ENCODE measurements around the gene SHBG.

The SHBG gene

GRCh38 chr17:7629939-7630571, at the start of gene SHBG:
SHBG (plus strand) TSS chr17:7630135; CDS start chr17:7630173, 38 bp downstream.
- H3K9me3 ChIP-seq (ENCODE audit: control insufficient read depth, low read length) = no peaks in the 10 kb centered on the region
- peaks cover 24% of the 10 kb centered on the region for H3K4me1 ChIP-seq (ENCODE audit: control insufficient read depth, insufficient read depth, low read length)
- peaks cover 4% of the 10 kb centered on the region for H3K27me3 ChIP-seq (ENCODE audit: control insufficient read depth, insufficient read depth, low read length)
- no peak within 1 kb of the TSS for H3K4me3 ChIP-seq (ENCODE audit: low read length)
- no peak within 1 kb of the TSS for H3K9ac ChIP-seq (ENCODE audit: low read length)
- H3K36me3 ChIP-seq (ENCODE audit: control insufficient read depth, insufficient read depth, low read length) = no peaks in the 10 kb centered on the region

- H3K27me3 ChIP-seq (ENCODE audit: control insufficient read depth, insufficient read depth, low read length) = no peaks in the 10 kb centered on the region
- H3K9ac ChIP-seq (ENCODE audit: low read length) = peak overlapping the region; percentile 87
- peak overlapping the region; percentile 49 for H3K4me3 ChIP-seq (ENCODE audit: low read length)
- H3K4me1 ChIP-seq (ENCODE audit: control insufficient read depth, insufficient read depth, low read length) = peaks cover 63% of the 10 kb centered on the region
- no peaks in the 10 kb centered on the region for H3K9me3 ChIP-seq (ENCODE audit: control insufficient read depth, low read length)
- peaks cover 28% of the 10 kb centered on the region for H3K36me3 ChIP-seq (ENCODE audit: control insufficient read depth, insufficient read depth, low read length)
Measured at GRCh38 chr17:7580604-7581575, 49.0 kb upstream of the SHBG start.

- H3K27me3 ChIP-seq (ENCODE audit: control insufficient read depth, insufficient read depth, low read length) = no peaks in the 10 kb centered on the region
- H3K36me3 ChIP-seq (ENCODE audit: control insufficient read depth, insufficient read depth, low read length) = peaks cover 13% of the 10 kb centered on the region
- peak overlapping the region; percentile 94 for H3K9ac ChIP-seq (ENCODE audit: low read length)
- H3K4me3 ChIP-seq (ENCODE audit: low read length) = peak overlapping the region; percentile 90
- peaks cover 59% of the 10 kb centered on the region for H3K4me1 ChIP-seq (ENCODE audit: control insufficient read depth, insufficient read depth, low read length)
- no peaks in the 10 kb centered on the region for H3K9me3 ChIP-seq (ENCODE audit: control insufficient read depth, low read length)
Measured at GRCh38 chr17:7582396-7583252, 47.3 kb upstream of the SHBG start.

DNA sequence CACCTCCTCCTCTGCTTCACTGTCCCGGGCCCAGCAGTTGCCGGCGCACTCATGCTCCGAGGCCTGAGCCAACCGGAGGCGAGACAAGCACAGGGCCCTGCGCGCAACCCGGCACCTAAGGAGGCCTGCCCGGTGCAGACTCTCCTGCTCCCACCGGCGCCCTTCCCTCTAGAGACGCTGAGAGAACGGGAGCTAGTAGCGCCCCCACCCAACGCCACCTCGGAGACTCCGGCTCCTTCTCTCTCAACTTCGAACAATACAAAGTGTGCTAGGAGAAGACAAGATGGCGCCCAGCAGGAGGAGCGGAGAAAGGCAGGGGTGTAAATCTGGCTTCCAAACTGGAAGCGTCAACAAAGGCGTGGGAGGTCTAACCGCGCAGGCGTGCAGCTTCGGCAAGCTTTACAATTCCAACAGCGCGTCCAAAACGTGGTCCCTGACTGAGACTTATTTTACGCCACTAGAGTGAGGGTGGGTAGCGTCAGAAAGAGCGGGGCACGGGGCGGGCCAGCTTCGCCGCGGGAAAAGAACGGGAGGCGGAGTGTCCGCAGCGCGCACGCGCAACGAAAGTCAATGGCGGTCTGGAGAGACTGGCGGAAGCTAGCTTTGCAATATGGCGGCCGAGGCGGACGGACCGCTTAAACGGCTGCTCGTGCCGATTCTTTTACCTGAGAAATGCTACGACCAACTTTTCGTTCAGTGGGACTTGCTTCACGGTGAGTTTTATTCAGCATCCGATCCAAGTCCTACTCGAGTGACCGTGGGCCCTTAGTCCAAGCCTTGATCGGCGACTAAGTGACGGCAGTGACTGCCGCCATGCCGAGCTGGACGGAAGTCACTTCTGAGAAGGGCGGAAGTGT, 46.5 kb upstream of the SHBG start, which contains the start of gene MPDU1:
Gene MPDU1, plus strand, starts transcription at position 600 of the 857 bp plus-strand sequence. Its CDS starts 11 bp downstream, at position 611.
- Histone ChIP-seq H3K9ac (ENCODE audit: low read length) (peak within 1 kb of the TSS; percentile 94), H3K9me3 (ENCODE audit: control insufficient read depth, low read length) (no peaks in the 10 kb centered on the region), H3K4me1 (ENCODE audit: control insufficient read depth, insufficient read depth, low read length) (peaks cover 56% of the 10 kb centered on the region), H3K4me3 (ENCODE audit: low read length) (peak within 1 kb of the TSS; percentile 90), H3K27me3 (ENCODE audit: control insufficient read depth, insufficient read depth, low read length) (no peaks in the 10 kb centered on the region), H3K36me3 (ENCODE audit: control insufficient read depth, insufficient read depth, low read length) (peaks cover 6% of the 10 kb centered on the region)

DNA sequence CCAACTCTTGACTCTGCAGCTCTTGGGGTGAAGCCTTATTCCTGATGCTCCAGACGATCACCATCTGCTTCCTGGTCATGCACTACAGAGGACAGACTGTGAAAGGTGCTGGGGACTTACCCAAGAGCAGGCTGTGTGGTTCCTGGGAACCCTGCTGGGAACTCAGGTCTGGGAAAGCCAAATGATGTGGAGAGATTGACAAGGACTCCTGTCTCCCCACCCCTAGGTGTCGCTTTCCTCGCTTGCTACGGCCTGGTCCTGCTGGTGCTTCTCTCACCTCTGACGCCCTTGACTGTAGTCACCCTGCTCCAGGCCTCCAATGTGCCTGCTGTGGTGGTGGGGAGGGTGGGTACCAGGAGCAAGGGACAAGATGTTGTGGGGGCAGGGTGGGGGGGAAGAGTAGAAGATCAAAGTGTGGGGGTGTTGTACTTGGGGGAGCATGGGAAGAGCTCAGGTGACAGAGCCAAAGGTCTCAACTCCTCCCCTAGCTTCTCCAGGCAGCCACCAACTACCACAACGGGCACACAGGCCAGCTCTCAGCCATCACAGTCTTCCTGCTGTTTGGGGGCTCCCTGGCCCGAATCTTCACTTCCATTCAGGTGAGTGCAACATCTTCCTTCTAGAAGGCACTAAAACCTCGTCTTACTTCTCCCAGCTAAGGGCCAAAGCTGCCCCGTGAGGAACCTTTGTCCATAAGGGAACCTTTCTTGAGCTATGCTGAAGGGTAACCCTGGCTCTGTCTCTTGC, 43.1 kb upstream of the SHBG start:
- H3K4me3 ChIP-seq (ENCODE audit: low read length) = no peak overlapping the region
- H3K9ac ChIP-seq (ENCODE audit: low read length) = no peak overlapping the region
- no peaks in the 10 kb centered on the region for H3K36me3 ChIP-seq (ENCODE audit: control insufficient read depth, insufficient read depth, low read length)
- no peaks in the 10 kb centered on the region for H3K27me3 ChIP-seq (ENCODE audit: control insufficient read depth, insufficient read depth, low read length)
- no peaks in the 10 kb centered on the region for H3K9me3 ChIP-seq (ENCODE audit: control insufficient read depth, low read length)
- peaks cover 47% of the 10 kb centered on the region for H3K4me1 ChIP-seq (ENCODE audit: control insufficient read depth, insufficient read depth, low read length)

GRCh38 chr17:7587420-7588151, 42.3 kb upstream of the SHBG start:
- Histone ChIP-seq H3K9ac (ENCODE audit: low read length) (no peak overlapping the region), H3K4me1 (ENCODE audit: control insufficient read depth, insufficient read depth, low read length) (peaks cover 40% of the 10 kb centered on the region), H3K9me3 (ENCODE audit: control insufficient read depth, low read length) (no peaks in the 10 kb centered on the region), H3K36me3 (ENCODE audit: control insufficient read depth, insufficient read depth, low read length) (peaks cover 1% of the 10 kb centered on the region), H3K4me3 (ENCODE audit: low read length) (no peak overlapping the region), H3K27me3 (ENCODE audit: control insufficient read depth, insufficient read depth, low read length) (no peaks in the 10 kb centered on the region)

DNA sequence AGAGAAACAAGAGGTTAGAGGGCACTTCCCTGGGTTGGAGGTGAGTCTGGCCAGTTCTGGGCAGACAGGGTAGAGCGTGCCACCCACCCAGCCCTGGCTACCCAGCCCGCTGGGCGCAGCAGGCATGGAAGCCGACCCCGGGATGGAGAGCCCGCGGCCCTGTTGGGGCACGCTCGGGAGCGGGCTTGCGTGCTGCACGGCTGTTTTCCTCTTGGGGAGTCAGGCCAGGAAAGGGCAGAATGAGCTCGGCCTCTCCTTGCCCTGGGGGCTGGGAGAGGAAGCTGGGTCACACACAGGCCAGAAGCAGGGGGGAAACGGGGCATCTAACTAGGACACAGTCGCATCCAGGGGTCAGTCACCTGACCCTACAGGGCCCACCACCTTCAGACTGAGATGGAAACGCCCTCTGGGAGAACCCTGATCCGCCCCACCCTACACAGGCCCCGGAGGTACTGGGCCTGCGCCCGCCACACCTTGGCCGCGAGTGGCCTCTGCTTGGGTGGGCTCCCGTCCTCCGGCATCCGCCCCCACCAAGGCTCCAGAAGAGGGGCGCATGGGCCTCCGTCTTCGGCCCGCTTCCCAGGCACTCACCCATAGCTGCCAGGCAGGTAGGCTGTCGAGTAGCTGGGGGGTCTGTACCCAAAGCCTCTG, 41.3 kb upstream of the SHBG start:
- H3K27me3 ChIP-seq (ENCODE audit: control insufficient read depth, insufficient read depth, low read length) = no peaks in the 10 kb centered on the region
- H3K4me3 ChIP-seq (ENCODE audit: low read length) = no peak overlapping the region
- H3K9me3 ChIP-seq (ENCODE audit: control insufficient read depth, low read length) = no peaks in the 10 kb centered on the region
- H3K36me3 ChIP-seq (ENCODE audit: control insufficient read depth, insufficient read depth, low read length) = peaks cover 12% of the 10 kb centered on the region
- peak overlapping the region; percentile 50 for H3K9ac ChIP-seq (ENCODE audit: low read length)
- peaks cover 30% of the 10 kb centered on the region for H3K4me1 ChIP-seq (ENCODE audit: control insufficient read depth, insufficient read depth, low read length)

DNA sequence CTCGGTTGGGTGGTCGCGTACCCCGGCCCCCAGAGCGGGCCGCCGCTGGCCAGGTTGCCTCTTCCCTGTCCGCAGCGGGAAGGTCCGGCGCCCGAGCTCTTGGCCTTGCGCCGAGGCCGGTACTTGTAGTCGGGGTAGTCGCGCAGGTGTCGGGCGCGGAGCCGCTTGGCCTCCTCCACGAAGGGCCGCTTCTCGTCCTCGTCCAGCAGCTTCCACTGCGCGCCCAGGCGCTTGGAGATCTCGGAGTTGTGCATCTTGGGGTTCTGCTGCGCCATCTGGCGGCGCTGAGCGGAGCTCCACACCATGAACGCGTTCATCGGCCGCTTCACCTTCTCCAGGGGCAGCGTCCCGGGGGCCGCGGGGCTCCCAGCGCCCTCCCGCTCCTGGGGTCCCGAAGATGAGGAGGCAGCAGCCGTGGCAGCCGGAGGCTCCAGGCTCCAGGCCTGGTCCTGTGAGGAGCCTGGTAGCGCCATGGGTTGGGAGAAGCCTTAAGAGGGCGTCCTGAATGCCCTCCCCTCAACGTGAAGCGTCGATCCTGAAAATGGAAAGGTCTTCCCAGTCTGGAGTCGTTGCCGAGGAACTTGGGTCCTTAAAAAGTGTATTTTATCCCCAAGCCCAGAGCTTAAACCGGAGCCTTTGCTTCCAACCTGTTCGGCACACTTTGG, 40.6 kb upstream of the SHBG start:
- Histone ChIP-seq H3K9ac (ENCODE audit: low read length) (peak overlapping the region; percentile 50), H3K27me3 (ENCODE audit: control insufficient read depth, insufficient read depth, low read length) (no peaks in the 10 kb centered on the region), H3K4me3 (ENCODE audit: low read length) (no peak overlapping the region), H3K4me1 (ENCODE audit: control insufficient read depth, insufficient read depth, low read length) (peaks cover 28% of the 10 kb centered on the region), H3K36me3 (ENCODE audit: control insufficient read depth, insufficient read depth, low read length) (peaks cover 15% of the 10 kb centered on the region), H3K9me3 (ENCODE audit: control insufficient read depth, low read length) (no peaks in the 10 kb centered on the region)

DNA sequence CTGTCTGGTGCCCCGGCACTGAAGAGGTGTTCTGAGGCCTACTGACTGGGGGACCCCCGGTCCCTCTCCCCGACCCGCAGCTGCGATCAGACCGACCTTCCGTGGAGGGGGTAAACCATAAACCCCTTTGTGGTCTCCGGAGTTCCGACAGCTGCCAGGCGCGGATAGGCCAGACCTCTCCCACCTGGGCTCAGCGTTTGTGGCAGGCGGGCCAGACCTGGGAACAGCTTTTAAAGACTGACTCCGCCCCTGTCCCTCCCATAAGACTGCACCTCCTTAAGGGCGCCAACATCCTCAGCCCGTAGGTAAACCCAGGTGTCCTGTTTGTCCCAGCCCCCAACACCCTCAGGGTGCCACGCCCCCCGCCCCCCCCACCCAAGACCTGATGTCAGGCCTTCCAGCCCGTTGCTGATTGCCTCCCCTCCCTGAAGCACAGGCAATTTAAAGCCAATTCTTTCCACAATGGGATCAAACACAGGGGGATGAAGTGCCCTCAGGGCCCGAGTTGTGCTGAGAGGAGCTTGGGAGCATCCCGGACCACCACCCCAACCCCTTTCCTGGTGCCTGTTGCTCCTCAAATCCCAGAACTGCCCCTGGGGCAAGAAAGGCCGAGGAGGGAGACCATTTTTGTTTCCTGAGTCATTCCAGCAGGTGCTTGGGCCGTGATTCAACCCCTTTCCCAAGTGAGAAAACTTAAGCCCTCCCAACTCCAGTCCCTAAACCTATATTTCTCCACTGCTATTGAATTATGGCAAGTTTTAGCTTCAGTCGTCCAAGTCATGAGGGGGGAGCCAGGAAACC, 39.8 kb upstream of the SHBG start, which contains the start of gene SOX15:
Gene SOX15, minus strand, starts transcription at position 204 of the 801 bp plus-strand sequence. CDS start 418 bp downstream, outside the sequence.
- no peaks in the 10 kb centered on the region for H3K9me3 ChIP-seq (ENCODE audit: control insufficient read depth, low read length)
- no peak within 1 kb of the TSS for H3K4me3 ChIP-seq (ENCODE audit: low read length)
- peaks cover 20% of the 10 kb centered on the region for H3K4me1 ChIP-seq (ENCODE audit: control insufficient read depth, insufficient read depth, low read length)
- no peaks in the 10 kb centered on the region for H3K27me3 ChIP-seq (ENCODE audit: control insufficient read depth, insufficient read depth, low read length)
- H3K9ac ChIP-seq (ENCODE audit: low read length) = peak within 1 kb of the TSS; percentile 50
- peaks cover 15% of the 10 kb centered on the region for H3K36me3 ChIP-seq (ENCODE audit: control insufficient read depth, insufficient read depth, low read length)
